Breast epithelium (tissue), 3 donors: ENCODE data around the gene PFKFB3.

Experiments used
- POLR2A ChIP-seq: fragments of 450-650 bp; IDR thresholded peaks from one replicate; pipeline ENCODE4 v1.6.1; 2016; ENCODE audit warnings: antibody characterized with exemption, mild to moderate bottlenecking, moderate library complexity
- TF ChIP-seq, protein P1 (sequence below), 3 donors: fragments of 450-650 bp; IDR thresholded peaks; one replicate each; pipeline ENCODE4 v1.5.1; 2016 to 2017; ENCODE audit warnings: antibody characterized with exemption in 3 of 3, mild to moderate bottlenecking in 3 of 3, moderate library complexity in 3 of 3

DNA sequence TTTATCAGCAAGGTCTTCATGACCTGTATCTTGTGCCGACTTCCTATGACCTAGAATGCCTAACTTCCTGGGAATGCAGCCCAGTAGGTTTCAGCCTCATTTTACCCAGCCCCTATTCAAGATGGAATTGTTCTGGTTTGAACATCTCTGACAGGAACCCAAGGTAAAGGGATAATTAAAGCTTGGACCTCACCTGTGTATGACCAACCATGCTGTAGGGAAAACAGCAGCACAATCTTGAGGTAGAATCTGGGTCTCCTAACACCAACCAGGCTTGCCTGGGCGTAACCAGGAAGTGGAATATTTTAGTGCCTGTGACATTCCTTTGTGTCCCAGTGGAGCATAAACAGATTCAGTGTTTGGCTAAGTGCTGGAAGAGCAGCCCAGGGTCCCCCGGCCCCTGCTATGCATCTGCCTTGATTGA, 94.1 kb downstream of the PFKFB3 start:
- no peak for TF ChIP-seq POLR2A
- TF ChIP-seq, protein P1, sequence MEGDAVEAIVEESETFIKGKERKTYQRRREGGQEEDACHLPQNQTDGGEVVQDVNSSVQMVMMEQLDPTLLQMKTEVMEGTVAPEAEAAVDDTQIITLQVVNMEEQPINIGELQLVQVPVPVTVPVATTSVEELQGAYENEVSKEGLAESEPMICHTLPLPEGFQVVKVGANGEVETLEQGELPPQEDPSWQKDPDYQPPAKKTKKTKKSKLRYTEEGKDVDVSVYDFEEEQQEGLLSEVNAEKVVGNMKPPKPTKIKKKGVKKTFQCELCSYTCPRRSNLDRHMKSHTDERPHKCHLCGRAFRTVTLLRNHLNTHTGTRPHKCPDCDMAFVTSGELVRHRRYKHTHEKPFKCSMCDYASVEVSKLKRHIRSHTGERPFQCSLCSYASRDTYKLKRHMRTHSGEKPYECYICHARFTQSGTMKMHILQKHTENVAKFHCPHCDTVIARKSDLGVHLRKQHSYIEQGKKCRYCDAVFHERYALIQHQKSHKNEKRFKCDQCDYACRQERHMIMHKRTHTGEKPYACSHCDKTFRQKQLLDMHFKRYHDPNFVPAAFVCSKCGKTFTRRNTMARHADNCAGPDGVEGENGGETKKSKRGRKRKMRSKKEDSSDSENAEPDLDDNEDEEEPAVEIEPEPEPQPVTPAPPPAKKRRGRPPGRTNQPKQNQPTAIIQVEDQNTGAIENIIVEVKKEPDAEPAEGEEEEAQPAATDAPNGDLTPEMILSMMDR (IDR thresholded peaks at IDR 0.05): no peak
